HepG2 (cell line): ENCODE results near the gene KIF23. TPM values are rescaled to one million over a fixed set of nuclear protein-coding genes. Genes with fewer than 3 reads are reported as not detected.

Source experiments
- AHR ChIP-seq: IDR thresholded peaks from 2 replicates; pipeline ENCODE4 v1.6.1; 2018; ENCODE audit warnings: missing genetic modification reagents, missing compliant biosample characterization
- CREB1 ChIP-seq, 2 experiments: fragments of 450-650 bp in 1 of 2; IDR thresholded peaks; 2 replicates each; pipeline ENCODE4 v1.6.1; 2016 to 2017; ENCODE audit warnings: control low read depth in 1 of 2, mild to moderate bottlenecking in 1 of 2, missing compliant biosample characterization in 1 of 2, missing genetic modification characterization in 1 of 2
- ETV6 ChIP-seq: sonication (generic); formaldehyde crosslinking; conservative IDR thresholded peaks from 2 replicates; pipeline ENCODE4 v1.4.0; 2020; ENCODE audit warnings: missing genetic modification reagents
- FOXP1 ChIP-seq, 2 experiments: fragments of 450-650 bp in 1 of 2; IDR thresholded peaks; 2 replicates each; pipeline ENCODE4 v1.6.1; 2017 to 2018; ENCODE audit warnings: antibody characterized with exemption in 1 of 2
- HOXD1 ChIP-seq: sonication (generic); formaldehyde crosslinking; IDR thresholded peaks from 2 replicates; pipeline ENCODE4 v1.5.0; 2020; ENCODE audit warnings: missing genetic modification reagents
- MXI1 ChIP-seq: IDR thresholded peaks from 3 replicates; pipeline ENCODE4 v1.6.1; 2012; ENCODE audit warnings: low read depth, low read length, inconsistent platforms, borderline replicate concordance
- NFE2 ChIP-seq: sonication (generic); formaldehyde crosslinking; IDR thresholded peaks from 2 replicates; pipeline ENCODE4 v1.4.0; 2020; ENCODE audit warnings: missing genetic modification reagents
- NR2C2 ChIP-seq: sonication (generic); formaldehyde crosslinking; IDR thresholded peaks from 2 replicates; pipeline ENCODE4 v1.4.0; 2020; ENCODE audit warnings: missing genetic modification reagents, mild to moderate bottlenecking, moderate library complexity, borderline replicate concordance
- PCBP1 ChIP-seq: fragments of 200-400 bp; formaldehyde crosslinking; IDR thresholded peaks from 2 replicates; pipeline ENCODE4 v1.6.1; 2017; ENCODE audit warnings: mild to moderate bottlenecking, low read depth, low read length, borderline replicate concordance
- POGZ ChIP-seq: sonication (generic); formaldehyde crosslinking; IDR thresholded peaks from 2 replicates; pipeline ENCODE4 v1.4.0; 2020; ENCODE audit warnings: mild to moderate bottlenecking, missing genetic modification reagents
- RAD21 ChIP-seq: fragments of 450-650 bp; formaldehyde crosslinking; IDR thresholded peaks from 2 replicates; pipeline ENCODE4 v1.5.0; 2020; ENCODE audit warnings: mild to moderate bottlenecking
- REL ChIP-seq: sonication (generic); formaldehyde crosslinking; conservative IDR thresholded peaks from 2 replicates; pipeline ENCODE4 v1.8.0; 2022; ENCODE audit warnings: mild to moderate bottlenecking, missing genetic modification reagents, moderate library complexity
- SATB2 ChIP-seq: sonication (generic); formaldehyde crosslinking; IDR thresholded peaks from 2 replicates; pipeline ENCODE4 v1.5.0; 2020; ENCODE audit warnings: missing genetic modification reagents
- SMAD9 ChIP-seq: sonication (generic); formaldehyde crosslinking; IDR thresholded peaks from 2 replicates; pipeline ENCODE4 v1.5.1; 2020; ENCODE audit warnings: mild to moderate bottlenecking, missing genetic modification reagents
- ZBTB38 ChIP-seq: sonication (generic); formaldehyde crosslinking; IDR thresholded peaks from 2 replicates; pipeline ENCODE4 v1.5.1; 2020; ENCODE audit warnings: mild to moderate bottlenecking, missing genetic modification reagents
- ZBTB42 ChIP-seq: sonication (generic); formaldehyde crosslinking; IDR thresholded peaks from 2 replicates; pipeline ENCODE4 v1.5.0; 2020; ENCODE audit warnings: mild to moderate bottlenecking, missing genetic modification reagents
- ZIK1 ChIP-seq: sonication (generic); formaldehyde crosslinking; IDR thresholded peaks from 2 replicates; pipeline ENCODE4 v1.5.0; 2020; ENCODE audit warnings: mild to moderate bottlenecking, low read depth, missing genetic modification reagents, borderline replicate concordance
- ZNF17 ChIP-seq: sonication (generic); formaldehyde crosslinking; IDR thresholded peaks from 2 replicates; pipeline ENCODE4 v1.5.0; 2020; ENCODE audit warnings: mild to moderate bottlenecking, missing genetic modification reagents
- ZNF251 ChIP-seq: sonication (generic); formaldehyde crosslinking; IDR thresholded peaks from 2 replicates; pipeline ENCODE4 v1.9.0; 2021; ENCODE audit warnings: mild to moderate bottlenecking, missing genetic modification reagents
- ZNF343 ChIP-seq: sonication (generic); formaldehyde crosslinking; IDR thresholded peaks from 2 replicates; pipeline ENCODE4 v1.4.0; 2020; ENCODE audit warnings: mild to moderate bottlenecking, missing genetic modification reagents
- ZNF350 ChIP-seq: sonication (generic); formaldehyde crosslinking; IDR thresholded peaks from 2 replicates; pipeline ENCODE4 v1.4.0; 2020; ENCODE audit warnings: mild to moderate bottlenecking, low read depth, missing genetic modification reagents, borderline replicate concordance
- ZNF501 ChIP-seq: sonication (generic); formaldehyde crosslinking; IDR thresholded peaks from 2 replicates; pipeline ENCODE4 v1.5.1; 2020; ENCODE audit warnings: mild to moderate bottlenecking, moderate library complexity, missing genetic modification reagents
- ZNF616 ChIP-seq: sonication (generic); formaldehyde crosslinking; IDR thresholded peaks from 2 replicates; pipeline ENCODE4 v1.5.0; 2020; ENCODE audit warnings: low read depth, mild to moderate bottlenecking, missing genetic modification reagents
- polyA plus RNA-seq, 8 experiments: library from polyadenylated mRNA; depleted of rRNA in 3 of 8; stranded (reverse) in 7 of 8; unstranded in 1 of 8; fragments of >200 nt; fragmentation: Illumina TruSeq in 4 of 8; extraction: Trizol in 4 of 8; gene quantifications; 2 replicates each; pipeline versions ENCODE4 v1.2.1 to v1.2.3, GENCODE V29; 2011 to 2016; ENCODE audit warnings: low read depth in 4 of 8, missing spikeins in 1 of 8, mixed read lengths in 1 of 8; ENCODE audit not compliant: insufficient read depth in 1 of 8
- total RNA-seq, 5 experiments: library from RNA; depleted of rRNA; stranded (reverse); fragments of >200 nt; fragmentation: Illumina TruSeq; extraction: Trizol; gene quantifications; 2 replicates each; pipeline ENCODE4 v1.2.3, GENCODE V29; 2016; ENCODE audit warnings: low read depth in 1 of 5
- TF ChIP-seq, protein P1 (sequence below): IDR thresholded peaks from 2 replicates; pipeline ENCODE4 v1.6.1; 2016; ENCODE audit warnings: missing genetic modification reagents, missing compliant biosample characterization
- TF ChIP-seq, protein P2 (sequence below): sonication (generic); formaldehyde crosslinking; IDR thresholded peaks from 2 replicates; pipeline ENCODE4 v1.5.0; 2020; ENCODE audit warnings: missing genetic modification reagents
- TF ChIP-seq, protein P3 (sequence below): sonication (generic); formaldehyde crosslinking; IDR thresholded peaks from 2 replicates; pipeline ENCODE4 v1.4.0; 2020; ENCODE audit warnings: mild to moderate bottlenecking, missing genetic modification reagents

The KIF23 gene
- total and polyA plus RNA-seq, 2 of the 13 experiments (the other 11 are each of a cell fraction or from before 2014, with no cell fraction given), result 11.3 to 38.1 TPM

GRCh38 chr15:69462493-69463181, 48.5 kb downstream of the KIF23 start (continued):
- TF ChIP-seq, protein P1, sequence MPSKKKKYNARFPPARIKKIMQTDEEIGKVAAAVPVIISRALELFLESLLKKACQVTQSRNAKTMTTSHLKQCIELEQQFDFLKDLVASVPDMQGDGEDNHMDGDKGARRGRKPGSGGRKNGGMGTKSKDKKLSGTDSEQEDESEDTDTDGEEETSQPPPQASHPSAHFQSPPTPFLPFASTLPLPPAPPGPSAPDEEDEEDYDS (CRISPR knock-in tag), result peak; percentile 80; the same call in 1 of the 2 replicates
- TF ChIP-seq ZBTB42 (CRISPR knock-in tag) (no peak), SATB2 (CRISPR knock-in tag) (no peak), RAD21 (CRISPR knock-in tag) (no peak), MXI1 (peak; percentile 67; the same call in 1 of the 3 replicates), ZNF501 (CRISPR knock-in tag) (peak; percentile 95), SMAD9 (CRISPR knock-in tag) (no peak), CREB1 (IDR thresholded peaks at IDR 0.05) (no peak), CREB1 (CRISPR knock-in tag; IDR thresholded peaks at IDR 0.05) (0 out of 2 replicates have a peak, but pooled peaks have one; percentile 30), PCBP1 (no peak), ZNF17 (CRISPR knock-in tag) (no peak), NFE2 (CRISPR knock-in tag) (no peak), FOXP1 (IDR thresholded peaks at IDR 0.05) (no peak), FOXP1 (CRISPR knock-in tag; IDR thresholded peaks at IDR 0.05) (no peak), ZNF251 (no peak), ZNF343 (CRISPR knock-in tag) (no peak), REL (no peak), HOXD1 (CRISPR knock-in tag) (no peak), NR2C2 (CRISPR knock-in tag) (peak; percentile 94), ZIK1 (no peak), ZBTB38 (CRISPR knock-in tag) (no peak; the same call in 1 of the 2 replicates), ZNF616 (CRISPR knock-in tag) (no peak), ZNF350 (CRISPR knock-in tag) (peak; percentile 44), ETV6 (CRISPR knock-in tag) (no peak), AHR (CRISPR knock-in tag) (no peak), POGZ (peak; percentile 90)
- TF ChIP-seq, protein P2, sequence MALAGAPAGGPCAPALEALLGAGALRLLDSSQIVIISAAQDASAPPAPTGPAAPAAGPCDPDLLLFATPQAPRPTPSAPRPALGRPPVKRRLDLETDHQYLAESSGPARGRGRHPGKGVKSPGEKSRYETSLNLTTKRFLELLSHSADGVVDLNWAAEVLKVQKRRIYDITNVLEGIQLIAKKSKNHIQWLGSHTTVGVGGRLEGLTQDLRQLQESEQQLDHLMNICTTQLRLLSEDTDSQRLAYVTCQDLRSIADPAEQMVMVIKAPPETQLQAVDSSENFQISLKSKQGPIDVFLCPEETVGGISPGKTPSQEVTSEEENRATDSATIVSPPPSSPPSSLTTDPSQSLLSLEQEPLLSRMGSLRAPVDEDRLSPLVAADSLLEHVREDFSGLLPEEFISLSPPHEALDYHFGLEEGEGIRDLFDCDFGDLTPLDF (CRISPR knock-in tag), result peak; percentile 46; the same call in 1 of the 2 replicates
- TF ChIP-seq, protein P3, sequence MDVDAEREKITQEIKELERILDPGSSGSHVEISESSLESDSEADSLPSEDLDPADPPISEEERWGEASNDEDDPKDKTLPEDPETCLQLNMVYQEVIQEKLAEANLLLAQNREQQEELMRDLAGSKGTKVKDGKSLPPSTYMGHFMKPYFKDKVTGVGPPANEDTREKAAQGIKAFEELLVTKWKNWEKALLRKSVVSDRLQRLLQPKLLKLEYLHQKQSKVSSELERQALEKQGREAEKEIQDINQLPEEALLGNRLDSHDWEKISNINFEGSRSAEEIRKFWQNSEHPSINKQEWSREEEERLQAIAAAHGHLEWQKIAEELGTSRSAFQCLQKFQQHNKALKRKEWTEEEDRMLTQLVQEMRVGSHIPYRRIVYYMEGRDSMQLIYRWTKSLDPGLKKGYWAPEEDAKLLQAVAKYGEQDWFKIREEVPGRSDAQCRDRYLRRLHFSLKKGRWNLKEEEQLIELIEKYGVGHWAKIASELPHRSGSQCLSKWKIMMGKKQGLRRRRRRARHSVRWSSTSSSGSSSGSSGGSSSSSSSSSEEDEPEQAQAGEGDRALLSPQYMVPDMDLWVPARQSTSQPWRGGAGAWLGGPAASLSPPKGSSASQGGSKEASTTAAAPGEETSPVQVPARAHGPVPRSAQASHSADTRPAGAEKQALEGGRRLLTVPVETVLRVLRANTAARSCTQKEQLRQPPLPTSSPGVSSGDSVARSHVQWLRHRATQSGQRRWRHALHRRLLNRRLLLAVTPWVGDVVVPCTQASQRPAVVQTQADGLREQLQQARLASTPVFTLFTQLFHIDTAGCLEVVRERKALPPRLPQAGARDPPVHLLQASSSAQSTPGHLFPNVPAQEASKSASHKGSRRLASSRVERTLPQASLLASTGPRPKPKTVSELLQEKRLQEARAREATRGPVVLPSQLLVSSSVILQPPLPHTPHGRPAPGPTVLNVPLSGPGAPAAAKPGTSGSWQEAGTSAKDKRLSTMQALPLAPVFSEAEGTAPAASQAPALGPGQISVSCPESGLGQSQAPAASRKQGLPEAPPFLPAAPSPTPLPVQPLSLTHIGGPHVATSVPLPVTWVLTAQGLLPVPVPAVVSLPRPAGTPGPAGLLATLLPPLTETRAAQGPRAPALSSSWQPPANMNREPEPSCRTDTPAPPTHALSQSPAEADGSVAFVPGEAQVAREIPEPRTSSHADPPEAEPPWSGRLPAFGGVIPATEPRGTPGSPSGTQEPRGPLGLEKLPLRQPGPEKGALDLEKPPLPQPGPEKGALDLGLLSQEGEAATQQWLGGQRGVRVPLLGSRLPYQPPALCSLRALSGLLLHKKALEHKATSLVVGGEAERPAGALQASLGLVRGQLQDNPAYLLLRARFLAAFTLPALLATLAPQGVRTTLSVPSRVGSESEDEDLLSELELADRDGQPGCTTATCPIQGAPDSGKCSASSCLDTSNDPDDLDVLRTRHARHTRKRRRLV (CRISPR knock-in tag), result no peak
